Skin of body (tissue), 2 donors: ENCODE data around the gene NUP93. TPM values are rescaled to one million over a fixed set of nuclear protein-coding genes. Genes with fewer than 3 reads are reported as not detected.

Experiments used
- DNase-seq: peaks from one replicate; lab custom pipeline; 2025; lab: John Stamatoyannopoulos, UW
- total RNA-seq: library from RNA; depleted of rRNA; stranded (reverse); fragments of >200 nt; gene quantifications from one replicate; pipeline ENCODE4 v1.2.3, GENCODE V29; 2014

NUP93 gene
- total RNA-seq, 1 donor from 2014 or later, result 41.8 TPM

- DNase-seq, result no peak
Measured at GRCh38 chr16:56741399-56741798, 11.5 kb downstream of the NUP93 start.

- DNase-seq, result no peak
Measured at GRCh38 chr16:56742030-56742984, 12.4 kb downstream of the NUP93 start.

- no peak for DNase-seq
Measured at GRCh38 chr16:56743840-56744239, 13.9 kb downstream of the NUP93 start.

- DNase-seq, result no peak
Measured at GRCh38 chr16:56744996-56745640, 15.2 kb downstream of the NUP93 start.

GRCh38 chr16:56747486-56748045 lies 17.6 kb downstream of the NUP93 start:
- no peak for DNase-seq

- no peak for DNase-seq
Measured at GRCh38 chr16:56748191-56748590, 18.3 kb downstream of the NUP93 start.

- DNase-seq, result no peak
Measured at GRCh38 chr16:56748826-56749225, 18.9 kb downstream of the NUP93 start.

GRCh38 chr16:56749672-56750491 lies 20.0 kb downstream of the NUP93 start:
- no peak for DNase-seq

- DNase-seq, result no peak
Measured at GRCh38 chr16:56753410-56753809, 23.5 kb downstream of the NUP93 start.

- no peak for DNase-seq
Measured at GRCh38 chr16:56755038-56755437, 25.1 kb downstream of the NUP93 start.

GRCh38 chr16:56758432-56758831 lies 28.5 kb downstream of the NUP93 start:
- no peak for DNase-seq

GRCh38 chr16:56758930-56759329 lies 29.0 kb downstream of the NUP93 start:
- no peak for DNase-seq

- no peak for DNase-seq
Measured at GRCh38 chr16:56763291-56763916, 33.5 kb downstream of the NUP93 start.

- no peak for DNase-seq
Measured at GRCh38 chr16:56764835-56765234, 34.9 kb downstream of the NUP93 start.

GRCh38 chr16:56765949-56766348 lies 36.0 kb downstream of the NUP93 start:
- no peak for DNase-seq

- DNase-seq, result no peak
Measured at GRCh38 chr16:56767024-56767423, 37.1 kb downstream of the NUP93 start.

GRCh38 chr16:56769677-56770076 lies 39.7 kb downstream of the NUP93 start:
- no peak for DNase-seq

GRCh38 chr16:56771558-56772279 lies 41.8 kb downstream of the NUP93 start:
- no peak for DNase-seq

- no peak for DNase-seq
Measured at GRCh38 chr16:56773532-56773931, 43.6 kb downstream of the NUP93 start.

- DNase-seq, result no peak
Measured at GRCh38 chr16:56774016-56774680, 44.2 kb downstream of the NUP93 start.
